Parathyroid adenoma (tissue), 2 donors: ENCODE data around the gene SMARCA2.

ENCODE experiments used
- H2AFZ ChIP-seq: fragments of 300-600 bp; sonication (generic); one replicate; pipeline ENCODE4 v1.7.0; 2017; ENCODE audit warnings: antibody characterized with exemption, mild to moderate bottlenecking
- H3K27ac ChIP-seq: fragments of 300-600 bp; sonication (generic); one replicate; pipeline ENCODE4 v1.7.0; 2017
- H3K27me3 ChIP-seq: fragments of 300-600 bp; sonication (generic); one replicate; pipeline ENCODE4 v1.7.0; 2017; ENCODE audit warnings: low read length; ENCODE audit not compliant: control insufficient read depth, insufficient read depth
- H3K36me3 ChIP-seq: fragments of 300-600 bp; sonication (generic); one replicate; pipeline ENCODE4 v1.7.0; 2017; ENCODE audit warnings: low read length; ENCODE audit not compliant: control insufficient read depth, insufficient read depth
- H3K4me1 ChIP-seq: fragments of 300-600 bp; sonication (generic); one replicate; pipeline ENCODE4 v1.7.0; 2017; ENCODE audit warnings: control low read depth
- H3K4me2 ChIP-seq: fragments of 300-600 bp; sonication (generic); one replicate; pipeline ENCODE4 v1.7.0; 2017; ENCODE audit warnings: low read length
- H3K4me3 ChIP-seq: fragments of 300-600 bp; sonication (generic); one replicate; pipeline ENCODE4 v1.7.0; 2017; ENCODE audit warnings: low read depth, low read length
- H3K79me2 ChIP-seq: fragments of 300-600 bp; sonication (generic); one replicate; pipeline ENCODE4 v1.7.0; 2017; ENCODE audit warnings: control low read depth
- H3K9ac ChIP-seq: fragments of 300-600 bp; sonication (generic); one replicate; pipeline ENCODE4 v1.7.0; 2017; ENCODE audit warnings: mild to moderate bottlenecking
- H3K9me3 ChIP-seq: fragments of 300-600 bp; sonication (generic); one replicate; pipeline ENCODE4 v1.7.0; 2017; ENCODE audit warnings: low read length; ENCODE audit not compliant: control insufficient read depth
- TF ChIP-seq, protein P1 (sequence below): fragments of 300-600 bp; sonication (generic); IDR thresholded peaks from one replicate; pipeline ENCODE4 v1.7.0; 2017; ENCODE audit warnings: antibody characterized with exemption, mild to moderate bottlenecking
- donor health status: primary hyperparathyroidism.

Gene SMARCA2

GRCh38 chr9:2208465-2208864 lies 193.3 kb downstream of the SMARCA2 start:
- TF ChIP-seq, protein P1, sequence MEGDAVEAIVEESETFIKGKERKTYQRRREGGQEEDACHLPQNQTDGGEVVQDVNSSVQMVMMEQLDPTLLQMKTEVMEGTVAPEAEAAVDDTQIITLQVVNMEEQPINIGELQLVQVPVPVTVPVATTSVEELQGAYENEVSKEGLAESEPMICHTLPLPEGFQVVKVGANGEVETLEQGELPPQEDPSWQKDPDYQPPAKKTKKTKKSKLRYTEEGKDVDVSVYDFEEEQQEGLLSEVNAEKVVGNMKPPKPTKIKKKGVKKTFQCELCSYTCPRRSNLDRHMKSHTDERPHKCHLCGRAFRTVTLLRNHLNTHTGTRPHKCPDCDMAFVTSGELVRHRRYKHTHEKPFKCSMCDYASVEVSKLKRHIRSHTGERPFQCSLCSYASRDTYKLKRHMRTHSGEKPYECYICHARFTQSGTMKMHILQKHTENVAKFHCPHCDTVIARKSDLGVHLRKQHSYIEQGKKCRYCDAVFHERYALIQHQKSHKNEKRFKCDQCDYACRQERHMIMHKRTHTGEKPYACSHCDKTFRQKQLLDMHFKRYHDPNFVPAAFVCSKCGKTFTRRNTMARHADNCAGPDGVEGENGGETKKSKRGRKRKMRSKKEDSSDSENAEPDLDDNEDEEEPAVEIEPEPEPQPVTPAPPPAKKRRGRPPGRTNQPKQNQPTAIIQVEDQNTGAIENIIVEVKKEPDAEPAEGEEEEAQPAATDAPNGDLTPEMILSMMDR, result no peak
- H3K4me3 ChIP-seq, result no peak overlapping the region

GRCh38 chr9:2208991-2209390 lies 193.8 kb downstream of the SMARCA2 start:
- H2AFZ ChIP-seq, result no peak overlapping the region
- H3K27me3 ChIP-seq, result no peaks in the 10 kb centered on the region
- no peaks in the 10 kb centered on the region for H3K4me1 ChIP-seq
- H3K4me3 ChIP-seq, result no peak overlapping the region
- H3K79me2 ChIP-seq, result no peaks in the 10 kb centered on the region
- H3K36me3 ChIP-seq, result no peaks in the 10 kb centered on the region
- TF ChIP-seq, protein P1, result no peak
- H3K9me3 ChIP-seq, result no peaks in the 10 kb centered on the region
- no peak overlapping the region for H3K9ac ChIP-seq
- no peak overlapping the region for H3K4me2 ChIP-seq
- H3K27ac ChIP-seq, result no peak overlapping the region

More at GRCh38 chr9:2208465-2208864, 193.3 kb downstream of the SMARCA2 start:
- no peaks in the 10 kb centered on the region for H3K79me2 ChIP-seq
- no peak overlapping the region for H2AFZ ChIP-seq
- H3K9me3 ChIP-seq, result no peaks in the 10 kb centered on the region
- H3K36me3 ChIP-seq, result no peaks in the 10 kb centered on the region
- no peak overlapping the region for H3K27ac ChIP-seq
- H3K9ac ChIP-seq, result no peak overlapping the region
- no peak overlapping the region for H3K4me2 ChIP-seq
- H3K27me3 ChIP-seq, result no peaks in the 10 kb centered on the region
- no peaks in the 10 kb centered on the region for H3K4me1 ChIP-seq

- Histone ChIP-seq H3K27ac (no peak overlapping the region), H3K4me3 (no peak overlapping the region), H3K4me2 (no peak overlapping the region), H2AFZ (no peak overlapping the region), H3K4me1 (no peaks in the 10 kb centered on the region), H3K9ac (no peak overlapping the region), H3K36me3 (no peaks in the 10 kb centered on the region), H3K27me3 (no peaks in the 10 kb centered on the region), H3K79me2 (no peaks in the 10 kb centered on the region), H3K9me3 (no peaks in the 10 kb centered on the region)
- TF ChIP-seq, protein P1, result no peak
Measured at GRCh38 chr9:2209400-2209799, 194.3 kb downstream of the SMARCA2 start.

GRCh38 chr9:2210201-2210600 lies 195.1 kb downstream of the SMARCA2 start:
- Histone ChIP-seq H3K4me1 (no peaks in the 10 kb centered on the region), H2AFZ (no peak overlapping the region), H3K27me3 (no peaks in the 10 kb centered on the region), H3K27ac (no peak overlapping the region), H3K4me2 (no peak overlapping the region), H3K4me3 (no peak overlapping the region), H3K9ac (no peak overlapping the region), H3K79me2 (no peaks in the 10 kb centered on the region), H3K36me3 (no peaks in the 10 kb centered on the region), H3K9me3 (no peaks in the 10 kb centered on the region)
- TF ChIP-seq, protein P1, result no peak

GRCh38 chr9:2213830-2214468 lies 198.8 kb downstream of the SMARCA2 start:
- Histone ChIP-seq H3K27ac (no peak overlapping the region), H3K27me3 (no peaks in the 10 kb centered on the region), H3K9ac (no peak overlapping the region), H3K4me1 (no peaks in the 10 kb centered on the region), H3K79me2 (no peaks in the 10 kb centered on the region), H3K4me2 (no peak overlapping the region), H3K36me3 (no peaks in the 10 kb centered on the region), H3K4me3 (no peak overlapping the region), H3K9me3 (no peaks in the 10 kb centered on the region), H2AFZ (no peak overlapping the region)
- TF ChIP-seq, protein P1, result no peak
